Pons (tissue), 1 donor: ENCODE data around the gene SLC19A1.
"Not testable (repeated sequence)": the region's sequence is repeated elsewhere in the genome, so short reads cannot be mapped to it uniquely, and the experiment has no call there.

Source experiments
- DNase-seq: peaks from one replicate; pipeline ENCODE4 v3.0.0-alpha.2; 2016; ENCODE audit warnings: low spot score

The SLC19A1 gene

GRCh38 chr21:45532826-45533360, 9.3 kb downstream of the SLC19A1 start:
- no peak for DNase-seq

- DNase-seq, result no peak
Observed at GRCh38 chr21:45531393-45532215, 10.6 kb downstream of the SLC19A1 start.

DNA sequence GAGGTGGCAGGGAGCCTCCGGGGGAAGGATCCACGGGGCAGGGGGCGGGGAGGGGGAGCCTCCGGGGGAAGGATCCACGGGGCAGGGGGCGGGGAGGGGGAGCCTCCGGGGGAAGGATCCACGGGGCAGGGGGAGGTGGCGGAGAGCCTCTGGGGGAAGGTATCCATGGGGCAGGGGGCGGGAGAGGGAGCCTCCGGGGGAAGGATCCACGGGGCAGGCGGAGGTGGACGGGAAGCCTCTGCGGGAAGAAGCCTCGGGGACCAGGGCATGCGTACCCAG, 11.2 kb downstream of the SLC19A1 start:
- DNase-seq, result not testable (repeated sequence)

DNA sequence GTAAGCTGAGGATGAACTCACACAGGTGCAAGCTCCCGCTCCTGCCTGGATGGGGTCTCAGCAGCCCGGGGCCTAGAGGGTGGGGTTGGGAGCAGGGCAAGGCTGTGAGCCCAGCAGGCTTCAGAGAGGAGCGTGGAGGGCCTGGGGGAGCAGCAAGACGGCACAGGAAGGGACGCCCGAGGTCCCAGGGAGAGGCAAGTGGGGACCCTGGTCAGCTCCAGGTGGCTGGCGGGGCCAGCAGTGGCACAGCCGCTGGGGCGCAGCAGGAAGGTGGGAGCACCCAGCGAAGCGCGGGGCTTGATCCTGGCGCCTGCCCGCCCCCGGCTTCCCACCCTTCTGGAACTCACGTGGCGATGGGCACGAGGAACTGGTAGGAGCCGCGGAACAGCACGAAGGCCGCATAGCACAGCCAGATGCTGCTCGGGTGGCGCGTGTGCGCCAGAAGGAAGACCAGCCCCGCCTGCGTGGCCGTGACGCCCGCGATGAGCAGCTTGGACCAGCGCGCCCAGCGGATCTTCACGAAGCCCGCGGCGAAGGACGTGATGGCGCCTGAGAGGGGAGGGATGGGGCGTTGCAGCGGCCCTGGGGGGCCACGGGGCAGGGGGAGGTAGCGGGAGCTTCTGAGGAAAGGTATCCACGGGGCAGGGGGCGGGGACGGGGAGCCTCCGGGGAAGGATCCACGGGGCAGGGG, 11.7 kb downstream of the SLC19A1 start:
- no peak for DNase-seq

DNA sequence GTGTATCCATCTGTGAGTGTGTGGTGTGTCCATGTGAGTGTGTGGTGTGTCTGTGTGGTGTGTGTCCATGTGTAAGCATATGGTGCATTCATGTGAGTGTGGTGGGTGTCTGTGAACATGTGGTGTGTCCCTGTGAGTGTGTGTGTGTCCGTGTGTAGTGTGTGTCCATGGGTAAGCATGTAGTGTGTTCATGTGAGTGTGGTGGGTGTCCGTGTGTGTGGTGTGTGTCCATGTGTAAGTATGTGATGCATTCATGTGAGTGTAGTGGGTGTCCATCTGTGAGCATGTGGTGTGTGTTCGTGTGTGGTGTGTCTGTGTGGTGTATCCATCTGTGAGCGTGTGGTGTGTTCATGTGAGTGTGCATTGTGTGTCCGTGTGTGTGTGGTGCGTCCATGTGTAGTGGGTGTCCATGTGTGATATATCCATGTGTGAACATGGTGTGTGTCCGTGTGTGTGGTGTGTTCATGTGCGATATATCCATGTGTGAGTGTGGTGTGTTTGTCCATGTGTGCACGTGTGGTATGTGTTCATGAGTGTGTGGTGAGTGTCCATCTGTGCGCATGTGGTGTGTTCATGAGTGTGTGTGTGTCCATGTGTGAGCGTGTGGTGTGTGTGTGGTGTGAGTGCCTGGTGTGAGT, 12.3 kb downstream of the SLC19A1 start:
- DNase-seq, result no peak

DNA sequence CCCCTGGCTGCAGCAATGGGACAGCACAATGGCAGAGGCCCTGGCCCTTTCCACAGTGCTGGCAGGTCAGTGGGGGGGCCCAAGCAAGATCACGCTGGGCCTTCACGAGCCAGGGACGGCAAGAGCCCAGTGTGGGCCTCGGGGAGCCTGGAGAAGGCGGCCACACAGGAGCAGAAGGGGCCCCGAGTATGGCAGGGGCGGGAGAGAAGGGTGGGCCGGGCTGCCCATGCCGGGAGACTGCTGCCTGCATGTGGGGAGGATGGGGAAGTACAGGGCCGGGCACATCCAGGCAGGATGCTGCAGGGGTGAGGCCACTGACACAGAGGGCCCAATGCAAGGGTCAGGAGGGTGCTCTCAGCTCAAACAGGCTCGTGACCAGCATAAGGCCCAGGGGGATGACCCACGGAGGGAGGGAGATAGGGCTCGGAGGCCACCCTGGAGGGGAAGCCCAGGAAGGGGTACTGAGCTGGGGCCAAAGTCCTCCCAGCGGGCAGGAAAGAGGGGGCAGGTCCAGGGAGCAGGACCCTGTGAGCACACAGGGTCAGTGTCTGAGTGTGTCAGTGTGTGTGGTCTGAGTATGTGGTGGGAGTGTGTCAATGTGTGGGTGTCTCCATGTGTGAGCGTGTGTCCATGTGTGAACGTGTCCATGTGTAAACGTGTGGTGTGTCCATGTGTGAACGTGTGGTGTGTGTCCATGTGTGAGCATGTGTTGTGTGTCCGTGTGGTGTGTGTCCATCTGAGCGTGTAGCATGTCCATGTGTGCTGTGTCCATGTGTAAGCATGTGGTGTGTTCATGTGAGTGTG, 13.1 kb downstream of the SLC19A1 start:
- no peak for DNase-seq

GRCh38 chr21:45528028-45528705, 14.1 kb downstream of the SLC19A1 start:
- no peak for DNase-seq

- DNase-seq, result not testable (repeated sequence)
Observed at GRCh38 chr21:45527151-45527999, 14.9 kb downstream of the SLC19A1 start.

GRCh38 chr21:45525910-45526306, 16.3 kb downstream of the SLC19A1 start:
- no peak for DNase-seq

GRCh38 chr21:45525153-45525909, 16.9 kb downstream of the SLC19A1 start:
- no peak for DNase-seq

DNA sequence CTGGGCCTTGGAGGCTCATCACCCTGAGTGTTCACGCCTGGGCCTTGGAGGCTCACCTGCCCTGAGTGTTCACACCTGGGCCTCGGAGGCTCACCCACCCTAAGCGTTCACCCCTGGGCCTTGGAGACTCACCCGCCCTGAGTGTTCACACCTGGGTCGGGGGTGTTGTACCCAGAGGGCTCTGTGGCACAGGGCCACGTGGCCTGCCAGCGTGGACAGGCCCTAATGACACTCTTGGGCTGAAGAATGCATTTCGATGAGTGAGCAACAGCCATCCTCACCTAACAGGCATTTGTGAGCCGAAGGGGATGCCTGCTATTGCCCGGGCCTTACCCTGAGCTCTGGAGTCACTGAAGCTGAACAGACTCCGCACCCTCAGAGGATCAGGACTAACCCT, 17.5 kb downstream of the SLC19A1 start:
- no peak for DNase-seq

- DNase-seq, result no peak
Observed at GRCh38 chr21:45523411-45524101, 18.7 kb downstream of the SLC19A1 start.

GRCh38 chr21:45522986-45523385, 19.3 kb downstream of the SLC19A1 start:
- DNase-seq, result no peak

- no peak for DNase-seq
Observed at GRCh38 chr21:45522381-45522780, 19.9 kb downstream of the SLC19A1 start.

- DNase-seq, result no peak
Observed at GRCh38 chr21:45521241-45521640, 21.0 kb downstream of the SLC19A1 start.

- DNase-seq, result no peak
Observed at GRCh38 chr21:45519182-45519581, 23.1 kb downstream of the SLC19A1 start.

- DNase-seq, result no peak
Observed at GRCh38 chr21:45518742-45519141, 23.5 kb downstream of the SLC19A1 start.

DNA sequence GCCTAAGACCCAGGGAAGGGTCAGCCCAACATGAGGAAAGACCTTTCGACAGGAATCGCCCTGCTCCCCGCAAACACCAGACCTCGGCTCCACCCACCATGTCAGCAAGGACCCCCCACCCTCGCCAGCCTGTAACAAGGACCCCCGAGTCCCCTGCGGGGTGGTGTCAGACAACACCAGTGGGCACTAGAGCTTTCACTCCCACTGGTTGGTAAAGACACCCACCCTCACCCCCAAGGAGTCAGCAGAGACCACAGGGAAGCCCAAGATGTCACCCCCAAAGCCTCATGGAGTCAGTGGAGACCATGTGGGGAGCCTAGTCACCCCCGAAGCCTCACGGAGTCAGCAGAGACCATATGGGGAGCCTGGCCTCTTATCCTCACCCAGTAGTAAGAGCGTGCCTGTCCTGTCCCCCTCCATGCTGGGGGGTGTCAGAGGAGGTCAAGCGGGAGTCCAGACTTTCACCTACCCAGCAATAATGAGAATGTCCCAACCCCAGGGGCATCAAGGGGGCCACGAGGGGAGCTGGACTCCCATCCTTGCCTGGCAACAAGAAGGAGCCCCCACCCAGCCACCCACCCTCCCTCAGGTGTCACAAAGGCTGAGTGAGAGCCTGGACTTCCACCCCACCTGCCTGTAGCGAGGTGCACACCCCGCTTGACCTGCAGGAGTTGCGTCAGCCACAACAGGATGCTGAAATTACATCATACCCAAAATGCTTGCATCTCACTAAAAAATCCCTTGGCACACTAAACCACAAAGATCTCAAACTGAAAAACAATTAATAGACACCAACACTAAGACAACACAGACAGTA, 24.8 kb downstream of the SLC19A1 start:
- DNase-seq, result no peak
